GF-D8 (cell line): Measurements from ENCODE around the gene PDE8A.
"Not testable (repeated sequence)": the region's sequence is repeated elsewhere in the genome, so short reads cannot be mapped to it uniquely, and the experiment has no call there.

Source experiments
- DNase-seq: peaks from one replicate; lab custom pipeline; 2025; lab: John Stamatoyannopoulos, UW

Gene PDE8A

GRCh38 chr15:85011160-85011571, 29.5 kb downstream of the PDE8A start:
- DNase-seq, result no peak

GRCh38 chr15:85011724-85012123, 30.1 kb downstream of the PDE8A start:
- DNase-seq, result not testable (repeated sequence)

GRCh38 chr15:85013785-85014184, 32.1 kb downstream of the PDE8A start:
- no peak for DNase-seq

DNA sequence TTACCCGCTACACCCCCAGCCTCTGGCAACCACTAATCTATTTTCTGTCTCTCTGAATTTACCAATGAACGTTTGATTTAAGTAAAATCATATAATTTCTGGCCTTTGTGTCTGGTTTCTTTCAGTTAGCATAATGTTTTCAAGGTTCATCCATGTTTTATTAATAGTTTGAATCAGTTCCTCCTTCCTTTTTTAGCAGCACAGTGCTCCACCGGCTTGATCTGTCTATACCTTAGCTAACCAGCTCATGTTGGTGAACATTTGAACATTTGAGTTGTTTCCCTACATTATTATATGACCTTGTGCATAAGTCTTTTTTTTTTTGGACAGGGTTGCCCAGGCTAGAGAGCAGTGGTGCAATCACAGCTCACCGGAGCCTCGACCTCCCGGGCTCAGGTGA, 33.3 kb downstream of the PDE8A start:
- no peak for DNase-seq

- no peak for DNase-seq
Measured at GRCh38 chr15:85016275-85016674, 34.6 kb downstream of the PDE8A start.

DNA sequence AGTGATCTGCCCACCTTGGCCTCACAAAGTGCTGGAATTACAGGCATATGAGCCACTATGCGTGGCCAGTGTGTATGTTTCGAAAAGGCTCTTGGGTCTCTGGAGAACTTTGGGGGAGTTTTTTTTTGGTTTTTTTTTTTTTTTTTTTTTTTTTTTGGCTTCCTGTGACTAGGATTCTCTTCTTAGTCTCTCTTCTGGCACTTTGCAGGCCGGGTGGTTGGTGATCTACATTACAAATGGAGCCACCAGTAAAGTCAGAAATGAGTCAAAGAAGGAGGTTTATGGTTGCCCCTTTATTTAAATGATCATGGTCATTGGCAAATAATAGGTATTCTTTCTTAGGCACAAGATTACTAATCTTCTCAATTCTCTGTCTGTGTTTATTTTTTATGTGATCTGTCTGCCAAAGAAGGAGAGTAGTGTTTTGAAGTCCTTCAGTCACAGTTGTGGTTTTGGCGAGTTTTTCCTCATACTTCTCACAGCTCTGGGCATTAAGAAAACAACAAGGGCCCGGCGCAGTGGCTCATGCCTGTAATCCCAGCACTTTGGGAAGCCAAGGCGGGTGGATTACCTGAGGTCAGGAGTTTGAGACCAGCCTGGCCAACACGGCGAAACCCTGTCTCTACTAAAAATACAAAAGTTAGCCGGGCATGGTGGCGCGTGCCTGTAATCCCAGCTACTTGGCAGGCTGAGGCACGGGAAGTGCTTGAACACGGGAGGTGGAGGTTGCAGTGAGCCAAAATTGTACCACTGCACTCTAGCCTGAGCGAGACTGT, 38.3 kb downstream of the PDE8A start:
- no peak for DNase-seq

GRCh38 chr15:85021409-85021808, 39.8 kb downstream of the PDE8A start:
- no peak for DNase-seq

DNA sequence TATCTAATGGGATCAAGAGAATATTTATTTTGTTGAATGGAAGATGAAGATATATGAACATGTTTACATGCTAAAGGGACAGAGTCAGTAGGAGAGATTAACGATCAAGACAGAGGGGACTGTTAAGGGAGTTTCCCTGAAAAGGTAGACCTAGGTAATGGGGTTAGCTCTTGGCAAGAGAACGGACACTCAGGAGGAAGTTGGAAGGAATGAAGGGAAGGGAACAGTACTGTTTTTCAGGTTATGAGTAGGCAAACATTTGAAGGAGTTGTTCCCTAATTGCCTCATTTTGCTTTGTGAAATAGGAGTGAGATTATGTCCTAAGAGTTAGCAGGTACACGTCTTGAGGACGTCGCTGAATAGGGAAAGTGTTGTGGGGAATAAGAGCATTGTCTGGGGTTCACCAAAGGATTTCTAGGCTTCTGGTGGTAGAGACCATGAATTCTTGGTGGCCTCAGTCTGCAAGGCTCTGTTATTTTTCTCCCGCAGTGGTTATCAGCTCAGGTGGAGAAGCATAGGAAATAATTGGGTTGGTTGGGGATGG, 41.3 kb downstream of the PDE8A start:
- DNase-seq, result no peak

- DNase-seq, result no peak
Measured at GRCh38 chr15:85024003-85024402, 42.3 kb downstream of the PDE8A start.

DNA sequence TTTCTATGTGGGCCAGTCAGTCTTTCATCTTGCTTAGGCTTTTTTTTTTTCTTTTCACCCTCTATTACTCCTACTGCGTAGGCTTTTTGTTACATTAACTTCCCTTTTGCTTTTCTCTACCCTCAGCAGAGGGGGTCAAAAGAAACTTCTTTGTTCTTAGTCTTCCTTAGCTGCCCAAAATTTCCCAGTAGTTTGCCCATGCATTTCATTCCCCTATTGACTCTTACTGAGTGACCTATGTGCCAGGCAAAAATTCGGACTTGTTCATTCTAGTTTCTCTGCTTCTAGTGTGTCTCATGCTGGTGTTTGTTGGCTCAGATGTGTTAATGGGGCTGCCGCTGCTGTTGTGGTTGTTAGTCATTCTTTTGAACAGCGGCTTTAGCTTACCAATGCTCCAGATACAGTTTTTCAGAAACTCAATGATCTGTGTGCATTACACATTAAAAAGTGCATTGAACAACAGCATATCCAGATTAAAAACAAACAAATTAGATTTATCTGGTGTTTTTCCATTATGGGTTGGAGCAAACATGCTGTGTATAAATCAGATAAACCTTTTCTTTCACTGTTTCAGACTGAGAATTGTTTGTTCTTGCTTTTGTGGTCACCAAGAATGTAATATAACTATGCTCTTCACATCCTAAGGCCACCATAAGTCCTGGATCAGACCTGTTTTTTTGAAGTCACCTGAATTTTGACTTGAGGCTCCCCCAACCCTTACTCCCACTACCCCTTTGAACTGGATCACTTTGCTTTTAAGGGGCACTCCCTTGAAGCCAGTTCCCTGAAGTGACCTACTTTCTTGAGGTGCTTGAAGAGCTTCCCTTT, 43.1 kb downstream of the PDE8A start:
- no peak for DNase-seq

- DNase-seq, result no peak
Measured at GRCh38 chr15:85025516-85026251, 44.0 kb downstream of the PDE8A start.

DNA sequence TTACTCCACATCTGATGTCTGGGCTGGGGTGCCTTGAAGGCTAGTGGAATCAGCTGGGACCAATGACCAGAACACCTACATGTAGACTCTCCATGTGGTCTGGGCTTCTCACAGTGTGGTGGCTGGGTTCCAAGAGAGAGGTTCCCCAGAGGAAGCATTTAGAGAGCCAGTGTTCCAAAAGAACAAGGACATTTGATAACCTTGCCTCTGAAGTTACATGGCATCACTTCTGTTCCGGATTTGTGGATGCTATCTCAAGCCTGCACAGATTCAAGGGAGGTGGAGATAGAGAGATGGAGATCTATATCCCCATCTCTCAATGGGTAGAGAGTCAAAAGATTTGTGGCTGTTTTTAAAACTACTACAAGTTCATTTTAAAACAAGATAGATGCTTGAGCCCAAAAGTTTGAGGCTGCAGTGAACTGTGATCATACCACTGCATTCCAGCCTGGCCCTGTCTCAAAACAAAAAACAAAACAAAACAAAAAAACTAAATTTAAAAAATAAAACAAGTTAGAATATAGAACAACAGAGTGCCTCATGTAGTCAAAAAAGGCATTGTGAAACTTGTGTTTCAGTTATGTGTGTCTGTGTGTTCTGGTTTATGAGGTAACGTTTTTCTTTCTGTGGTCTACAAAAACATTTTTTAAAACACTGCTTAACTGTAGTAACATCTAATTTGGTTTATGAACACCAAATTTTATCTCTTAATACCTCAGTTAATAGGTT, 44.8 kb downstream of the PDE8A start:
- DNase-seq, result no peak

DNA sequence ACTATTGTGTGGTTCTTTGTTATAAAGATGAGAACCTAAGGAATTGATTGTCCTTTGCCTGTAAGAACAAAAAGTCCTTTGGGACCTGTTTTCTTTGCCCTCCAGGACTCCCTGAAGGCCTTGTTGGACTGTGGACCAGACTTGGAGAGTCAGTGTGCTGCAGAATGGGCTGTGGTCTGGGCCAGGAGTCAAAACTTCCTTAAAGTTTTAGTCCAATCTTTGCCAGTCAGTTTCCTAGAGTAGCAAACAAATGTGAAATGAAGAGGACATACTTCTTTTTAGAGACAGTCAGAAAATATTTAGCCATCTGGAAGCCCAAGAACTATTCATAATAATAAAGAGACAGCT, 45.4 kb downstream of the PDE8A start:
- DNase-seq, result no peak

DNA sequence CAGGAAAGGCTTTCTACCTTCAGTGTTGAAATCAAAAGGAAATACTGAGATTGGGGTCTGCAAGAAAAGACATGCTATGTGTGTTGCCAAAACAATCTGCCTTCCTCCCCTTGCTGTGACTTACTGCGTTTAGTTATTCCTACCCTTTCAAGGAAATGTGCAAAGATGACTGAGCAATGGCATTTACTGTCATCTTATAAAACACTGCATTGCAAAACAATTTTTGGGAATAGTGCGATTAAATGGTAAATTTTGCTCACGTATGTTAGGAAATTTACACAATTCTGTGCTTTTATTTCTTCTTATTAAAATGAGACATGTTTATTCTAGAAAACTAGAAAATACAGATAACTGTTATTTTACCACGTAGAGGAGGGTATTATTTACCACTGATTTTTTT, 45.8 kb downstream of the PDE8A start:
- DNase-seq, result no peak

DNA sequence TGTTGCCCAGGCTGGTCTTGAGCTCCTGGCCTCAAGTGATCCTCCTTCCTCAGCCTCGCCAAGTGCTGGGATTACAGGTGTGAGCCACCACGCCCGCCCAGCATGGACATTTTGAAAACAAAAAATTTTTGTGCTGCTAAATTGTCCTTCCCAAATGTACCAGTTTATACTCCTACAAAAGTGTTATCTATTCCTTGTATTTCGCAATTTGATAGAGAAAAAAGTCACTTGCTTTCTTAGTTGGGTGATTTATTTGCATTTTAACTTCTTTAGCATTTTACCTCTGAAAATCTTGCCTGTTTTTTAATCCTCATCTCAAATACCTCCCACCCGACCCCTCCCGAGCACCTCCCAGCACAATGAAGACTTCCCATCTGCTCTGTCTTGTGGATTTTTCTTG, 46.8 kb downstream of the PDE8A start:
- DNase-seq, result no peak

GRCh38 chr15:85029221-85029620, 47.6 kb downstream of the PDE8A start:
- no peak for DNase-seq

GRCh38 chr15:85030301-85030929, 48.8 kb downstream of the PDE8A start:
- no peak for DNase-seq

GRCh38 chr15:85031086-85031943, 49.7 kb downstream of the PDE8A start:
- no peak for DNase-seq

GRCh38 chr15:85031944-85032558, 50.4 kb downstream of the PDE8A start:
- no peak for DNase-seq

- DNase-seq, result no peak
Measured at GRCh38 chr15:85033148-85033547, 51.5 kb downstream of the PDE8A start.
